ENCODE measurements around the gene YAP1.

The YAP1 gene

GRCh38 chr11:102158164-102158735 is 48.0 kb downstream of the YAP1 start:
- ATAC-seq (ENCODE audit: insufficient read depth, low read depth): no peak
- H3K79me2 ChIP-seq (ENCODE audit: insufficient read depth, low read length): no peaks in the 10 kb centered on the region
- peaks cover 3% of the 10 kb centered on the region for H3K27me3 ChIP-seq (ENCODE audit: insufficient read depth, low read length, poor library complexity)
- no peaks in the 10 kb centered on the region for H3K36me3 ChIP-seq (ENCODE audit: insufficient read depth, low read length)
- H4K20me1 ChIP-seq (ENCODE audit: insufficient read depth, low read length): no peaks in the 10 kb centered on the region
- TF ChIP-seq CTCF (IDR thresholded peaks at IDR 0.05; ENCODE audit: borderline replicate concordance, extremely low read depth, low read length, poor library complexity, severe bottlenecking) (no peak), EZH2 (IDR thresholded peaks at IDR 0.05; ENCODE audit: borderline replicate concordance, low read depth, low read length, severe bottlenecking) (no peak)
- H3K4me2 ChIP-seq (ENCODE audit: insufficient read depth, low read length): no peak overlapping the region
- no peak overlapping the region for H3K4me3 ChIP-seq (ENCODE audit: low read depth in 1 of 2, low read length in 2 of 2)
- no peaks in the 10 kb centered on the region for H3K4me1 ChIP-seq (ENCODE audit: insufficient read depth, low read length)
- no peak overlapping the region for H3K27ac ChIP-seq (ENCODE audit: low read length)
- no peak for DNase-seq
- no peak overlapping the region for H2AFZ ChIP-seq (ENCODE audit: low read depth, low read length)
- no peak overlapping the region for H3K9ac ChIP-seq (ENCODE audit: low read depth, low read length)
- H3K9me3 ChIP-seq (ENCODE audit: insufficient read depth, low read length, severe bottlenecking): no peaks in the 10 kb centered on the region

GRCh38 chr11:102163368-102163767 is 53.1 kb downstream of the YAP1 start:
- H3K9me3 ChIP-seq (ENCODE audit: insufficient read depth, low read length, severe bottlenecking): no peaks in the 10 kb centered on the region
- H3K4me2 ChIP-seq (ENCODE audit: insufficient read depth, low read length): no peak overlapping the region
- no peaks in the 10 kb centered on the region for H3K36me3 ChIP-seq (ENCODE audit: insufficient read depth, low read length)
- H3K79me2 ChIP-seq (ENCODE audit: insufficient read depth, low read length): no peaks in the 10 kb centered on the region
- no peak overlapping the region for H2AFZ ChIP-seq (ENCODE audit: low read depth, low read length)
- H3K27me3 ChIP-seq (ENCODE audit: insufficient read depth, low read length, poor library complexity): peaks cover 8% of the 10 kb centered on the region
- H3K27ac ChIP-seq (ENCODE audit: low read length): no peak overlapping the region
- no peak for TF ChIP-seq EZH2 (IDR thresholded peaks at IDR 0.05; ENCODE audit: borderline replicate concordance, low read depth, low read length, severe bottlenecking)
- no peak for ATAC-seq (ENCODE audit: insufficient read depth, low read depth)
- H3K4me3 ChIP-seq (ENCODE audit: low read depth in 1 of 2, low read length in 2 of 2): no peak overlapping the region
- H4K20me1 ChIP-seq (ENCODE audit: insufficient read depth, low read length): no peaks in the 10 kb centered on the region
- no peaks in the 10 kb centered on the region for H3K4me1 ChIP-seq (ENCODE audit: insufficient read depth, low read length)
- H3K9ac ChIP-seq (ENCODE audit: low read depth, low read length): no peak overlapping the region
- DNase-seq: no peak

GRCh38 chr11:102166175-102167064 is 56.2 kb downstream of the YAP1 start:
- no peak overlapping the region for H2AFZ ChIP-seq (ENCODE audit: low read depth, low read length)
- H3K27ac ChIP-seq (ENCODE audit: low read length): no peak overlapping the region
- ATAC-seq (ENCODE audit: insufficient read depth, low read depth): no peak
- no peaks in the 10 kb centered on the region for H3K4me1 ChIP-seq (ENCODE audit: insufficient read depth, low read length)
- H3K9ac ChIP-seq (ENCODE audit: low read depth, low read length): no peak overlapping the region
- no peaks in the 10 kb centered on the region for H3K9me3 ChIP-seq (ENCODE audit: insufficient read depth, low read length, severe bottlenecking)
- no peaks in the 10 kb centered on the region for H3K36me3 ChIP-seq (ENCODE audit: insufficient read depth, low read length)
- H3K79me2 ChIP-seq (ENCODE audit: insufficient read depth, low read length): no peaks in the 10 kb centered on the region
- TF ChIP-seq CTCF (IDR thresholded peaks at IDR 0.05; ENCODE audit: borderline replicate concordance, extremely low read depth, low read length, poor library complexity, severe bottlenecking): no peak
- no peak for TF ChIP-seq EZH2 (IDR thresholded peaks at IDR 0.05; ENCODE audit: borderline replicate concordance, low read depth, low read length, severe bottlenecking)
- no peak overlapping the region for H3K4me3 ChIP-seq (ENCODE audit: low read depth in 1 of 2, low read length in 2 of 2)
- H4K20me1 ChIP-seq (ENCODE audit: insufficient read depth, low read length): no peaks in the 10 kb centered on the region
- no peak overlapping the region for H3K4me2 ChIP-seq (ENCODE audit: insufficient read depth, low read length)
- peaks cover 5% of the 10 kb centered on the region for H3K27me3 ChIP-seq (ENCODE audit: insufficient read depth, low read length, poor library complexity)
- no peak for DNase-seq

GRCh38 chr11:102168481-102168880 is 58.2 kb downstream of the YAP1 start:
- H3K9me3 ChIP-seq (ENCODE audit: insufficient read depth, low read length, severe bottlenecking): no peaks in the 10 kb centered on the region
- H3K36me3 ChIP-seq (ENCODE audit: insufficient read depth, low read length): no peaks in the 10 kb centered on the region
- H3K9ac ChIP-seq (ENCODE audit: low read depth, low read length): no peak overlapping the region
- no peak overlapping the region for H3K4me2 ChIP-seq (ENCODE audit: insufficient read depth, low read length)
- ATAC-seq (ENCODE audit: insufficient read depth, low read depth) (no peak), DNase-seq (no peak)
- H3K79me2 ChIP-seq (ENCODE audit: insufficient read depth, low read length): no peaks in the 10 kb centered on the region
- H3K4me1 ChIP-seq (ENCODE audit: insufficient read depth, low read length): no peaks in the 10 kb centered on the region
- H3K4me3 ChIP-seq (ENCODE audit: low read depth in 1 of 2, low read length in 2 of 2): no peak overlapping the region
- H4K20me1 ChIP-seq (ENCODE audit: insufficient read depth, low read length): no peaks in the 10 kb centered on the region
- no peak overlapping the region for H2AFZ ChIP-seq (ENCODE audit: low read depth, low read length)
- no peak for TF ChIP-seq CTCF (IDR thresholded peaks at IDR 0.05; ENCODE audit: borderline replicate concordance, extremely low read depth, low read length, poor library complexity, severe bottlenecking)
- no peak for TF ChIP-seq EZH2 (IDR thresholded peaks at IDR 0.05; ENCODE audit: borderline replicate concordance, low read depth, low read length, severe bottlenecking)
- H3K27me3 ChIP-seq (ENCODE audit: insufficient read depth, low read length, poor library complexity): peaks cover 5% of the 10 kb centered on the region
- no peak overlapping the region for H3K27ac ChIP-seq (ENCODE audit: low read length)

Data from DND-41 (cell line).